Stimulated activated CD4-positive, alpha-beta T cell treated with anti-CD3 and anti-CD28 coated beads, Interleukin-1b, Interleukin-23, amount 100 ng/mL, for 48 hours (primary cell): ENCODE measurements around the gene P2RY6.

ENCODE experiments used
- DNase-seq: peaks from one replicate; pipeline ENCODE4 v3.0.0-alpha.2; 2020

P2RY6 gene

DNA sequence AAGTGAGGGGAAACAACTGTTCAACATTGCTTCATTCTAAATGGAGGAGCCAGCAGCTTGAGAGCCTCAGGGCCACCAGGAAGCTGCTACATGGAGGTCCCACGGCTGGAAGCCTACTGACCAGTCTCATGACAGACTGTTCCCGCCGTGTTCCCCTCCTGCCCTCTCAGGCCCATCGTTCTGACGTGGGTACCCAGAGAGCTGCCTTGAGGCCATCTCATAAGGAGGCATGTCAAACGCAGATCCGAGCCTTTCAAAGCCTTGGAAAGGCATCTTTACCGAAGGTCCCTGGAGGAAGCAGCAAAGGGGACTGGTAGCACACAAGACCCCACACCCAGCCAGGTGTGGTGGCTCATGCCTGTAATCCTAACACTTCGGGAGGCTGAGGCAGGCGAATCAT is 27.6 kb downstream of the P2RY6 start:
- no peak for DNase-seq

- no peak for DNase-seq
Observed at GRCh38 chr11:73306069-73306841, 34.1 kb downstream of the P2RY6 start.

- DNase-seq = no peak
Observed at GRCh38 chr11:73306977-73307322, 34.8 kb downstream of the P2RY6 start.

- DNase-seq = peak; percentile 91
Observed at GRCh38 chr11:73307323-73308002, 35.3 kb downstream of the P2RY6 start.

DNA sequence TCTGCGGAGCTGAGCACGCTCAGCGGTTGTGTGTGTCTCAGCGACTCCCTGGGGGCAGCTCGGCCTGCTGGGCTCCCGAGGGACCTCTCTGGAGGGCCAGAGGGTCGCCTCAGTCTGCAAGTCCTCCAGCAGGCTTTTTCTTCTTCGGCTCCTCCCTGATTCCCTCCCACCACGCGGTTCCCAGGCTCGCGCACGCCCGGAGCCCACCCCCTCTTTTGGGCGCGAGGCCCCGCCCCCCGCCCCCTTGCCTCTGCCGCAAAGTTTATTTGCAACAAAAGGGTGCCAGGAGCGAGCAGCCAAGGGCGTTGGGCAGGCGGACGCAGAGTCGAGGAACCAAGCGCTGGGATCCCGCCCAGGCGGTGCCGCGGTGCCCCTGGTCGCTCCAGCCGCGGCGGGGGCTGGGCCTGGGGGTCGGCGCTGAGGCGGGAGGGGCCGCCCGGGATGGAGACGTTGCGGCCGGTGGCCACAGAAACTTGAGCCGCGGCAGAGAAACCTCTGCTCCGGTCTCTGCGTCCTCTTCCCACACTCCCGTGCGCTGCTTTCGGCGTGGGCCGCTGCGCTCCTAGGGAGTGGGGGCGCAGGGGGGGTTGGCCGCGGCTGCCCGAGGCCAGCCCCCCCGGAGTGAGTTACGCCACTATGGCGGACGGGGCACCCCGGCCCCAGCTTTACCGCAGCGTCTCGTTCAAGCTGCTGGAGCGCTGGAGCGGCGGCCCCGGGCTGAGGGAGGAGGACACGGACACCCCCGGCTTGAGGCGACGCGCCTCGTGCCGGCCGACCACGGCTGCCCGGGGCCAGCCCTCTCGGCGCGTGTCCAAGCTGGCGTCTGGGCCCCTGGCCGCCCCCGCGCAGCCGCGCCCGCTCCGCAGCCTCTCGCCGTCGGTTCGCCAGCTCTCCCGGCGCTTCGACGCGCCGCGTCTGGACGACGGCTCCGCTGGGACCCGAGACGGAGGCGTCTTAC is 36.1 kb downstream of the P2RY6 start, which contains the start of gene ARHGEF17:
TSS of gene ARHGEF17 (plus strand) at position 274 of the 958 bp plus-strand sequence. CDS start at position 637, 363 bp downstream.
- peak; percentile 21 for DNase-seq

- no peak for DNase-seq
Observed at GRCh38 chr11:73308961-73309919, 37.1 kb downstream of the P2RY6 start.

- no peak for DNase-seq
Observed at GRCh38 chr11:73310076-73310475, 37.9 kb downstream of the P2RY6 start.

DNA sequence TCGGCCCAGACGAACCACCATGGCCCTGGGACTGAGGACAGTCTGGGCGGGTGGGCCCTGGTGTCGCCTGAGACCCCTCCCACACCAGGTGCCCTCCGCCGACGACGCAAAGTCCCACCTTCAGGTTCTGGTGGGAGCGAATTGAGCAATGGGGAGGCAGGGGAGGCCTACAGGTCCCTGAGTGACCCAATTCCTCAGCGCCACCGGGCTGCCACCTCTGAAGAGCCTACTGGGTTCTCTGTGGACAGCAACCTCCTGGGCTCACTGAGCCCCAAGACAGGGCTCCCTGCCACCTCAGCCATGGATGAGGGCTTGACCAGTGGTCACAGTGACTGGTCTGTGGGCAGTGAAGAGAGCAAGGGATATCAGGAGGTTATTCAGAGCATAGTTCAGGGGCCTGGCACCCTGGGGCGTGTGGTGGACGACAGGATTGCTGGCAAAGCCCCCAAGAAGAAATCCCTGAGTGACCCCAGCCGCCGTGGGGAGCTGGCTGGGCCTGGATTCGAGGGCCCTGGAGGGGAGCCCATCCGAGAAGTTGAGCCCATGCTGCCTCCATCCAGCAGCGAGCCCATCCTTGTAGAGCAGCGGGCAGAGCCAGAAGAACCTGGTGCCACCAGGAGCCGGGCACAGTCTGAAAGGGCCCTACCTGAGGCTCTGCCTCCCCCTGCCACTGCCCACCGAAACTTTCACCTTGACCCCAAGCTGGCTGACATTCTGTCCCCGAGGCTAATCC is 38.7 kb downstream of the P2RY6 start:
- DNase-seq = no peak

DNA sequence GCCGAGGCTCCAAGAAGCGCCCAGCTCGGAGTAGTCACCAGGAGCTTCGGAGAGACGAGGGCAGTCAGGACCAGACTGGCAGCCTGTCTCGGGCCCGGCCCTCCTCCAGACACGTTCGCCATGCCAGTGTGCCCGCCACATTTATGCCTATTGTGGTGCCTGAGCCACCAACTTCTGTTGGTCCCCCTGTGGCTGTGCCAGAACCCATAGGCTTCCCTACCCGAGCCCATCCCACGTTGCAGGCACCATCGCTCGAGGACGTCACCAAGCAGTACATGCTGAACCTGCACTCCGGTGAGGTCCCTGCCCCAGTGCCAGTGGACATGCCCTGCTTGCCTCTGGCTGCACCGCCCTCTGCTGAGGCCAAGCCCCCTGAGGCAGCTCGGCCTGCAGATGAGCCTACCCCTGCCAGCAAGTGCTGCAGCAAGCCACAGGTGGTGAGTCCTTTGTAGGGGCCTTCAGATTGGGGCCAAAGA is 39.3 kb downstream of the P2RY6 start:
- DNase-seq = no peak

DNA sequence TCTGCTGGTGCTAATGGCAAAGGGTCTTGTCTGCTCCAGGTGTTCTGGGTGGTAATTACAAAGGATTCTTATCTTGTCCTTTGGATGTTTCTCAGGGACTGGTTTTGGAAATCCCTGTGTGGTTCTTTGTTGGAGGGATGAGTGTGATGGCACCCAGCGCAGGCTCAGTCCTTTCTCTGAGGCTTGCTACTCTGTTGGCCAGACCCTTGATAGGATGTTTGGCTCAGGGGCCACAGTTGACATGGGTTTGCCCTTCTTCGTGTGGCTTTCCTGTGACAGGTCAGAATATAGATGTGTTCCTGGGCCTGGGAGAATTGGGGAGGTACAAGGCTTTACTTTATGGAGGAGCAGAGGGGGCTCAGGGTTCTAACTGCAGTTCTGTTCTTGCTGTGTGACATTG is 39.9 kb downstream of the P2RY6 start:
- DNase-seq = no peak

DNA sequence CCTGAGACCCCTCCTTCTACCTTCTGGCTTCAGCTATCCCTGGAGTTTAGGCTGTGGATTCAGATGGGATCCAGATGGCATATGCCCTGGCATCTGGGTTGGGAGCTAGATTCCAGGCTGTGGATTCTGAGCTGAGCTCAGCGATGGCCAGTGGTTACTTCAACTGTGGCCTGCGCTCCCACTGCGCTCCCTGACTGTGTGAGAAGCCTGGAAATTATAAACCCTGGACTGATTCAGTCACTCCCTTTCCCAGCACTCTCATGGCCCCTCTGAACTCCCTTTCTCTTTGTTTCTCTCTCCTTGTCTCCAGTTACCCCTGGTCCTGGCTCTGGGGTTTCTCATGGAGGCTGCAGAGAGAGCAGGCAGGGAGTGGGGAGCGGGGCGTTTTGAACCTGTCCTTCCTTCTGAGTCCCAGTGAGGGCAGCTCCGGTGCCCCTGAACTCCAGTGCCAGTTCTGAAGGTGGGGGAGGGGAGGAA is 40.8 kb downstream of the P2RY6 start:
- no peak for DNase-seq

DNA sequence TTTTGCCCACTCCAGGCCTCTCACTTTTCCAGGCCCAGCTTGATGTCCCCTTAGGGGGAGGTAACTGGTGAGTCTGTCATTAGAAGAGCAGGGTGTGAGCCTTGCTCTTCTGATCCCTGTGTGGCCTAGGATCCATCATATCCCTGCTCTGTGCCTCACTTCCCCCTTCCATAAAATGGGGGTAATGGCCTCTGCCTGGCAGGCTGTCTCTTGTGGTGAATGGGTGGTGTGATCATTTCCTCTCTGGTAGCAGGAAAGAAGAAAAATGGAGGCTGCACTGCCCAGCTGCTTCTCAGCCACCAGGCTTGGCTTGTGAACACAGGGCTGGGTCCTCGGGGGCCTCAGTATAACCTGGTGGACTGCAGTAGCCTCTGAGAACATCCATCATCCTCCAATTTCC is 41.5 kb downstream of the P2RY6 start:
- no peak for DNase-seq

- no peak for DNase-seq
Observed at GRCh38 chr11:73314117-73314961, 42.2 kb downstream of the P2RY6 start.

- DNase-seq = no peak
Observed at GRCh38 chr11:73315293-73316020, 43.3 kb downstream of the P2RY6 start.

DNA sequence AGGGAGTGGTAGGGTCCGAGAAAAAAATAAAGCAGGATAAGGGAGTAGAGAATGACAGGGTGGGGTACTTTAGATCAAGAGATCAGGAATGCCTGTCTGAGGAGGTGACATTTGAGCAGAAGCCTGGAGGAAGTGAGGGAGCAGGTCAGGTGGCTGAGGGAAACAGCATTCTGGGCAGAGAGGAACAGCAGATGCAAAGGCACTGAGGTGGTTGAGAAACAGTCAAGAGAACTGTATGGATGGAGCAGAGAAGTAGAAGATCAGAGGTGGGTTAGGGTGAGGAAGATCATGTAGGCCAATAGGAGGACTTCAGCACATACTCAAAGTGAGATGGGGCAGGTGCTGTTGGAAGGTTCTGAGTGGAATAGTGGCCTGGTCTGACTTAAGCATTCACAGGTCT is 44.3 kb downstream of the P2RY6 start:
- no peak for DNase-seq

- DNase-seq = no peak
Observed at GRCh38 chr11:73317373-73317772, 45.2 kb downstream of the P2RY6 start.

GRCh38 chr11:73317803-73318202 is 45.7 kb downstream of the P2RY6 start:
- DNase-seq = no peak

DNA sequence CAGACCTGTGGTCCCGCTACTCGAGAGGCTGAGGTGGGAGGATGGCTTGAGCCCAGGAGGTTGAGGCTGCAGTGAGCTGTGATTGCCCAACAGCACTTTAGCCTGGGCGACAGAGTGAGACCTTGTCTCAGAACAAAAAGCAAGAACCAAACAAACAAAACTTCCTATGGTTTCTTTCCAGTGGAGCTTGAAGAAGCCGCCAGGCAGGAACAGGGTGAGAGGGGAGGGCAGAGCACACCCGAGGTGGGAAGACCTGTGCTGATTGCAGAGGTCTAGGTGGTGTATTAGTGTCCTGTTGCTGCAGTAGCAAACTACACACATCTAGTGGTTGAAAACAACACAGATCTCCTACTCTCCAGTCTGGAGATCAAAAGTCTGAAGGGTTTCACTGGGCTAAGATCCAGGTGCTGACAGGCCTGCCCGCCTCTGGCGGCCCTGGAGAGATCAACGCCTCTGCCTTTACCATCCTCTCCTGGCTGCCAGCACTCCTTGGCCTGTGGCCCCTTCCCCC is 46.4 kb downstream of the P2RY6 start:
- DNase-seq = no peak
